Brain microvascular endothelial cell (primary cell): Measurements from ENCODE around the gene FYN.
"Not testable (repeated sequence)": the region's sequence is repeated elsewhere in the genome, so short reads cannot be mapped to it uniquely, and the experiment has no call there.

Source experiments
- DNase-seq: peaks from one replicate; pipeline ENCODE4 v3.0.0-alpha.2; 2020
- H3K27ac ChIP-seq: fragments of 250-450 bp; sonication (Bioruptor Pico); 2 replicates; pipeline ENCODE4 v1.5.1; 2020; ENCODE audit warnings: mild to moderate bottlenecking, moderate library complexity
- H3K27me3 ChIP-seq: fragments of 250-450 bp; sonication (Bioruptor Pico); replicated peaks from 2 replicates; pipeline ENCODE4 v1.5.1; 2020; ENCODE audit warnings: mild to moderate bottlenecking
- H3K36me3 ChIP-seq: fragments of 250-450 bp; sonication (Bioruptor Pico); replicated peaks from 2 replicates; pipeline ENCODE4 v1.5.1; 2020; ENCODE audit warnings: mild to moderate bottlenecking
- H3K4me3 ChIP-seq: 2 replicates; pipeline ENCODE4 v1.5.1; 2011; ENCODE audit warnings: low read depth, mild to moderate bottlenecking, control low read depth, low read length, moderate library complexity
- in situ Hi-C: cut with HindIII; loops from 2 replicates; pipeline ENCODE4 v1.10.0; 2017; ENCODE audit warnings: low sequenced_read_pairs, low pct_ligation_motif_present
- TF ChIP-seq, protein P1 (sequence below): IDR thresholded peaks from 2 replicates; pipeline ENCODE4 v1.5.1; 2011; ENCODE audit warnings: low read depth, mild to moderate bottlenecking, moderate library complexity, low read length, control low read depth, inconsistent platforms; ENCODE audit errors: missing control alignments

Gene FYN

DNA sequence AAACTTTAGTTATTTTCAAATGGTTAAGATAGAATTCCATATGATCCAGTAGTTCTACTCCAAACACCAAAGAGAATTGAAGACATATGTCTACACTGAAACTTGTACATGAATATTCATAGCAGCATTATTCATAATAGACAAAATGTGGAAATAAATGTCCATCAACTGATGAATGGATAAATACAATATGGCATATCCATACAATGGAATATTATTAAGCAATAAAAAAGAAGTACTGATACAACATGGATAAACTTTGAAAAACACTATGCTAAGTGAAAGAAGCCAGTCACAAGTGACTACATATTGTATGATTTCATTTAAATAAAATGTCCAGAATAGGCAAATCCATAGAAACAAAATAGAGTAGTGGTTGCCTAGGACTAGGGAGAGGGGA lies 234.0 kb downstream of the FYN start:
- H3K36me3 ChIP-seq = no peaks in the 10 kb centered on the region
- H3K27me3 ChIP-seq = no peaks in the 10 kb centered on the region
- H3K4me3 ChIP-seq = no peak overlapping the region
- DNase-seq = no peak
- no peak overlapping the region for H3K27ac ChIP-seq
- in situ Hi-C loops = no loop called here
- TF ChIP-seq, protein P1, sequence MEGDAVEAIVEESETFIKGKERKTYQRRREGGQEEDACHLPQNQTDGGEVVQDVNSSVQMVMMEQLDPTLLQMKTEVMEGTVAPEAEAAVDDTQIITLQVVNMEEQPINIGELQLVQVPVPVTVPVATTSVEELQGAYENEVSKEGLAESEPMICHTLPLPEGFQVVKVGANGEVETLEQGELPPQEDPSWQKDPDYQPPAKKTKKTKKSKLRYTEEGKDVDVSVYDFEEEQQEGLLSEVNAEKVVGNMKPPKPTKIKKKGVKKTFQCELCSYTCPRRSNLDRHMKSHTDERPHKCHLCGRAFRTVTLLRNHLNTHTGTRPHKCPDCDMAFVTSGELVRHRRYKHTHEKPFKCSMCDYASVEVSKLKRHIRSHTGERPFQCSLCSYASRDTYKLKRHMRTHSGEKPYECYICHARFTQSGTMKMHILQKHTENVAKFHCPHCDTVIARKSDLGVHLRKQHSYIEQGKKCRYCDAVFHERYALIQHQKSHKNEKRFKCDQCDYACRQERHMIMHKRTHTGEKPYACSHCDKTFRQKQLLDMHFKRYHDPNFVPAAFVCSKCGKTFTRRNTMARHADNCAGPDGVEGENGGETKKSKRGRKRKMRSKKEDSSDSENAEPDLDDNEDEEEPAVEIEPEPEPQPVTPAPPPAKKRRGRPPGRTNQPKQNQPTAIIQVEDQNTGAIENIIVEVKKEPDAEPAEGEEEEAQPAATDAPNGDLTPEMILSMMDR = no peak

DNA sequence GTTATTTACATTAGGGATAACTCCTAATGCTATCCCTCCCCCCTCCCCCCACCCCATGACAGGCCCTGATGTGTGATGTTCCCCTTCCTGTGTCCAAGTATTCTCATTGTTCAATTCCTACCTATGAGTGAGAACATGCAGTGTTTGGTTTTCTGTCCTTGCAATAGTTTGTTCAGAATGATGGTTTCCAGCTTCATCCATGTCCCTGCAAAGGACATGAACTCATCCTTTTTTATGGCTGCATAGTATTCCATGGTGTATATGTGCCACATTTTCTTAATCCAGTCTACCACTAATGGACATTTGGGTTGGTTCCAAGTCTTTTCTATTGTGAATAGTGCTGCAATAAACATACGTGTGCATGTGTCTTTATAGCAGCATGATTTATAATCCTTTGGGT lies 238.3 kb downstream of the FYN start:
- H3K4me3 ChIP-seq, H3K36me3 ChIP-seq, H3K27ac ChIP-seq, in situ Hi-C loops, H3K27me3 ChIP-seq, DNase-seq: not testable (repeated sequence)

DNA sequence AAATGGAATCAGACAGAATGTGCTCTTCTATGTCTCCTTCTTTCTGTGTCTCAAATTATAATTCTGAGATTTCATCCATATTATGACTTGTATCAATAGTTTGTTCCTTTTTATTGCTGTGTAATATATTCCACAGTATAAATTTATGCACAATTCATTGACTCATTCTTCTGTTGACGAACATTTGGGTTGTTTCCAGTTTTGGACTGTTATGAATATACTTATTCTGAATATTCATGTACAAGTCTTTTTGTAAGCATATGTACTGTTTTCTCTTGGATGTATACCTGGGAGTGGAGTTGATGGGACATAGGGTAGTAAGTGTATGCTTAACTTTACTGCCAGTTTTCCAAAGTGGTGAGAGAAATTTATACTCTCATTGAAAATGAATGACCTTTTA lies 239.4 kb downstream of the FYN start:
- Histone ChIP-seq H3K4me3 (no peak overlapping the region), H3K27me3 (no peaks in the 10 kb centered on the region), H3K27ac (no peak overlapping the region), H3K36me3 (no peaks in the 10 kb centered on the region)
- in situ Hi-C loops = no loop called here
- no peak for DNase-seq
- TF ChIP-seq, protein P1 = no peak

DNA sequence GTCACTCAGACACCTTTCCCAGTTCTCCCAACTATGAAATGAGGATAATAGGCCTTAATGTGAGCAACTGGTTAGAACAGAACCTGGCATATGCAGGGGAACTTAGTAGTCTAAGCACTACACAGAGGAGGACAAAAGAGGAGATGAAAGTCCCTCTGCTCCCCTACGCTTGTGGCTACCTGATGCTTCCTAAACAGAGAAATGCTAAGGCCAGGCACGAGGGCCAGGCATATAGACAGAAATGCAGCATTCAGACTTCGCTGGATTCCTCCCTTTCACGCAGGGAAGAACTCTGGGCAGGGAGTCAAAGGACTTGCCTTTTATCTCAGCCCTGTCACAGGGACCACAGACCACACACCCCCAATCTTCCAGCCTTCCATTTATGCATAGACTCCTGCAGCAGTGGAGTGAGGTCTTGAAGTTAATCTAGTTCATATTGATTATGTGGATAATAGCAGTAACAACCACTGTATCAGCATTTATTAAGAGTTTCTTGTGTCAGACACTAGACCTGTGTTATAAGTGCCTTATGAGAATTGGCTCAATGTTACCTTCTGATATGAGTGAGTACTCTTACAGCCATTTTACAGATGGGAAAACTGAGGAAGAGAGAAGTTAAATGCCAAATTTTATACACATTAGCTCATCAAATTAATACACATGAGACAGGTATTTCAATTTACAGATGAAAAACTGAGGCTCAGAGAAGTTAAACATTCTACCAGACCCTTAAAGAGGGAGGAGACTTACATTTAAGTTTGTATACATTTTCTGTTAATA lies 240.6 kb downstream of the FYN start:
- in situ Hi-C loops = no loop called here
- H3K4me3 ChIP-seq = no peak overlapping the region
- TF ChIP-seq, protein P1 = no peak
- no peaks in the 10 kb centered on the region for H3K36me3 ChIP-seq
- no peaks in the 10 kb centered on the region for H3K27me3 ChIP-seq
- H3K27ac ChIP-seq = no peak overlapping the region
- no peak for DNase-seq

DNA sequence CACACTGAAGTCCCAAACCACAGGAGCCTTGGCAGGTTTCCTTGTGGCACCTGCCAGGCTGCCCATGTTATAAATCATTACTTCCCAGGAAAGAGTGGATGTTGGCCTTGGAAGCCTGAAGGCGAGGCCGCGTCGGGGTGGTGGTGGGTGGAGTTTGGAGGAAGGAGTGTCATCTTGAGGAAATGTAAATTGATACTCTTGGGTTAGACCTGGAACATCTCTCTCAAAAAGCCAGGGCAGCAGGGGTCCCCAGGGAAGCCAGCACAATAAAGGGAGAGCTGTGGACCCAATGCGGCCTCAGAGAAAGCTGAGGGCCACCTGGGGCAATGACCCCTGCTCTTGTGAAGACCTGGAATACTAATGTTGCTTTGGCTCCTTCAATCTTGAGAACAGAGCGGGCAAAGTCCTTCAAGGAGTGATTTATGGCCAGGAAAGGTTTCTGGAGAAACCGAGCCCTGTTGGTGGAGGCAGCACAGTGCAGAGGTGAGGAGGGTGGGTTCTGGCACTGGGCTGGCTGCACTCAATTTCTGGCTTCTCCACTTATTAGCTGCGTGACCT lies 241.3 kb downstream of the FYN start:
- Histone ChIP-seq H3K4me3 (no peak overlapping the region), H3K27me3 (no peaks in the 10 kb centered on the region), H3K36me3 (no peaks in the 10 kb centered on the region), H3K27ac (no peak overlapping the region)
- TF ChIP-seq, protein P1 = no peak
- no peak for DNase-seq
- in situ Hi-C loops = no loop called here

- Histone ChIP-seq H3K27me3 (no peaks in the 10 kb centered on the region), H3K4me3 (no peak overlapping the region), H3K36me3 (no peaks in the 10 kb centered on the region), H3K27ac (no peak overlapping the region)
- DNase-seq = no peak
- in situ Hi-C loops = no loop called here
- TF ChIP-seq, protein P1 = no peak
These were observed 242.2 kb downstream of the FYN start for GRCh38 chr6:111631018-111631417.
